Left lung (tissue), 10 donors: ENCODE results near the gene GRID1. TPM values are rescaled to one million over a fixed set of nuclear protein-coding genes. Genes with fewer than 3 reads are reported as not detected.

Experiments
- ATAC-seq: fragments of 200-7000 bp; cut with Tn5 transposase; one replicate; pipeline ENCODE4 v1.9.1; 2020; ENCODE audit warnings: moderate library complexity
- DNase-seq, 4 donors: peaks; one replicate each; pipeline ENCODE4 v3.0.0-alpha.2; 2013 to 2020
- H3K27ac ChIP-seq, 2 donors: fragments of 200-600 bp; sonication (generic) in 1 of 2; one replicate each; pipeline versions ENCODE4 v1.5.0 to v1.8.0; 2020 to 2021
- H3K27me3 ChIP-seq, 2 donors: fragments of 200-600 bp; sonication (generic) in 1 of 2; one replicate each; pipeline versions ENCODE4 v1.5.0 to v1.8.0; 2020 to 2021
- H3K36me3 ChIP-seq, 2 donors: fragments of 200-600 bp; sonication (generic) in 1 of 2; one replicate each; pipeline versions ENCODE4 v1.5.0 to v1.8.0; 2020 to 2021
- H3K4me1 ChIP-seq, 2 donors: fragments of 200-600 bp; one replicate each; pipeline ENCODE4 v1.8.0; 2021
- H3K4me3 ChIP-seq, 2 donors: fragments of 200-600 bp; sonication (generic) in 1 of 2; one replicate each; pipeline versions ENCODE4 v1.5.0 to v1.8.0; 2020 to 2021; ENCODE audit warnings: mild to moderate bottlenecking in 1 of 2
- H3K9me3 ChIP-seq, 2 donors: fragments of 200-600 bp; sonication (generic) in 1 of 2; one replicate each; pipeline versions ENCODE4 v1.5.0 to v1.8.0; 2020 to 2021
- intact Hi-C, 2 donors: fragments of 100-400 bp; cut with DNase I; formaldehyde crosslinking; loops; one replicate each; pipeline versions ENCODE4 v1.11.2 to v1.14.2; 2022
- polyA plus RNA-seq, 6 donors: library from polyadenylated mRNA; unstranded; fragments of 120-200 nt; gene quantifications; one replicate each; pipeline ENCODE4 v1.2.1, GENCODE V29; 2013; ENCODE audit not compliant: insufficient read length in 6 of 6
- total RNA-seq, 2 donors: library from RNA; stranded (reverse); fragmentation: NEBNext Ultra II Directional; extraction: Animal tissue kit (Norgen Biotek cat#: 25700); gene quantifications; one replicate each; pipeline ENCODE4 v1.2.1, GENCODE V29; 2021
- TF ChIP-seq, protein P1 (sequence below), 2 donors: fragments of 200-600 bp; sonication (generic) in 1 of 2; IDR thresholded peaks; one replicate each; pipeline versions ENCODE4 v1.5.0 to v1.8.0; 2021; ENCODE audit warnings: antibody characterized with exemption in 2 of 2
- donor health status: DM: no; HTN: yes; CAD: no.
- donor health status: DM: no; HTN: no; CAD: no.

Gene GRID1
- total and polyA plus RNA-seq, 8 donors = 0.81 to 2.6 (median 1.2) TPM

DNA sequence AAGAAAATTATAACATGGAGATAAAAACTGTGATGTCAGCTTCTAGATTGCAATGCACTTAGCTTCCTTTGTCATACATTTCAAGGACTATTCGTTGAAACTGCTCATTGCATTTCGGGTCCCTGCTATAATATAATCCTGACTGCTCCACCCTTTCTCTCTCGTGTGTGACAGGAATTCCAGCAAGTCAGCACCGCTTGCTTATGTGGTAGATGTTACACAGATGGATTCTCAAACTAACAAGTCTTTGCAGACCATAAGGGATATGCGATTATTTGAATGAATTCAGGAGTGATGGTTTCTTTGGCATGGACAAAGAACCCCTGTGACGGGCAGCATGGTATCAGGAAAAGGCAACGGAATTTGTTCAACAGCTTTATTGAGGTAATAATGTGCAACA lies 184.0 kb downstream of the GRID1 start:
- ATAC-seq (no peak), DNase-seq (no peak)
- TF ChIP-seq, protein P1, sequence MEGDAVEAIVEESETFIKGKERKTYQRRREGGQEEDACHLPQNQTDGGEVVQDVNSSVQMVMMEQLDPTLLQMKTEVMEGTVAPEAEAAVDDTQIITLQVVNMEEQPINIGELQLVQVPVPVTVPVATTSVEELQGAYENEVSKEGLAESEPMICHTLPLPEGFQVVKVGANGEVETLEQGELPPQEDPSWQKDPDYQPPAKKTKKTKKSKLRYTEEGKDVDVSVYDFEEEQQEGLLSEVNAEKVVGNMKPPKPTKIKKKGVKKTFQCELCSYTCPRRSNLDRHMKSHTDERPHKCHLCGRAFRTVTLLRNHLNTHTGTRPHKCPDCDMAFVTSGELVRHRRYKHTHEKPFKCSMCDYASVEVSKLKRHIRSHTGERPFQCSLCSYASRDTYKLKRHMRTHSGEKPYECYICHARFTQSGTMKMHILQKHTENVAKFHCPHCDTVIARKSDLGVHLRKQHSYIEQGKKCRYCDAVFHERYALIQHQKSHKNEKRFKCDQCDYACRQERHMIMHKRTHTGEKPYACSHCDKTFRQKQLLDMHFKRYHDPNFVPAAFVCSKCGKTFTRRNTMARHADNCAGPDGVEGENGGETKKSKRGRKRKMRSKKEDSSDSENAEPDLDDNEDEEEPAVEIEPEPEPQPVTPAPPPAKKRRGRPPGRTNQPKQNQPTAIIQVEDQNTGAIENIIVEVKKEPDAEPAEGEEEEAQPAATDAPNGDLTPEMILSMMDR (IDR thresholded peaks at IDR 0.05) = no peak
- no peak overlapping the region for H3K27ac ChIP-seq
- no peaks in the 10 kb centered on the region for H3K36me3 ChIP-seq
- no peaks in the 10 kb centered on the region for H3K9me3 ChIP-seq
- H3K4me1 ChIP-seq = no peaks in the 10 kb centered on the region
- intact Hi-C loops = no loop called here
- H3K4me3 ChIP-seq = no peak overlapping the region
- peaks cover 0 to 6% of the 10 kb centered on the region in 2 donors for H3K27me3 ChIP-seq

DNA sequence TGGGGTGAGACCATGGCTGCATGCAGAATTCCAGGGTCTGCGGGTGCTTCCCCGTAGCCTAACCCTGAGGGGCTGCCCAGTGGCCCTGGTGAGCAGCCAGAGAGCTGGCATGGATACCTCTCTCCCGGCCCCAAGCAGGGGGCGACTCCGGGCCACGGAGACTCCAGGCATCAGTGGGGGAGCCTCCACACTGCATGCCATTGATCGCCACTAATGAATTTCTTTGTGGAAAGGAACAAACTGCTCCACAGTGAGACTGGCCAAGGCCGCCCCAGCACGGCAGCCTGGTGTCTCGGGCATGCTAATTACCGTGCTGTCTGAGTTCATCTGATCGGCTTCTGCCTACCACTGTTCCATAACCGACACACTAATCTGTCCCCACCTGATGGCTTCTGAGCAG lies 184.4 kb downstream of the GRID1 start:
- intact Hi-C loops = no loop called here
- Histone ChIP-seq H3K4me1 (no peaks in the 10 kb centered on the region), H3K36me3 (no peaks in the 10 kb centered on the region), H3K27ac (no peak overlapping the region), H3K9me3 (no peaks in the 10 kb centered on the region), H3K4me3 (no peak overlapping the region), H3K27me3 (peaks cover 0 to 6% of the 10 kb centered on the region in 2 donors)
- TF ChIP-seq, protein P1 (IDR thresholded peaks at IDR 0.05) = no peak
- no peak for ATAC-seq
- no peak for DNase-seq

DNA sequence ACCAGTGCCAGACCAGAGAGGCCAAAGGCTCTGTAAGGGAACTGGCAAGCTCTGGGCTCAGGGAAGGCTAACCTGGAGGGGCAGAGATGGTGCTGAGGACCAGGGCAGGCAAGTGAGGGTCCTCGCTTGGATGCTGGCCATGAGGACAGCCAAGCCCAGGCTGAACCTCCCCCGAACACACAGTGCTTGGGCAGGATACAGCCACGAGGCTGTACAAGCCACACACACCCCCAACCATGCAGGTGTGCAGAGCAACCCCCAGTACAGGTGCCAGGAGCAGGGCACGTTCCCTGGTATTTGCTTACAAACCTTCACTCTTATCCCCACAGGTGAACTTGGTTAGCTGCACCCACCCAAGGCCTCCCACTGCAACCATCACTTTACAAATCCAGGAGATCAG lies 185.7 kb downstream of the GRID1 start:
- no peaks in the 10 kb centered on the region for H3K4me1 ChIP-seq
- DNase-seq = no peak
- no peaks in the 10 kb centered on the region for H3K36me3 ChIP-seq
- peaks cover 0 to 6% of the 10 kb centered on the region in 2 donors for H3K27me3 ChIP-seq
- H3K9me3 ChIP-seq = no peaks in the 10 kb centered on the region
- H3K4me3 ChIP-seq = no peak overlapping the region
- ATAC-seq = no peak
- no peak overlapping the region for H3K27ac ChIP-seq
- intact Hi-C loops = no loop called here
- TF ChIP-seq, protein P1 (IDR thresholded peaks at IDR 0.05) = no peak

DNA sequence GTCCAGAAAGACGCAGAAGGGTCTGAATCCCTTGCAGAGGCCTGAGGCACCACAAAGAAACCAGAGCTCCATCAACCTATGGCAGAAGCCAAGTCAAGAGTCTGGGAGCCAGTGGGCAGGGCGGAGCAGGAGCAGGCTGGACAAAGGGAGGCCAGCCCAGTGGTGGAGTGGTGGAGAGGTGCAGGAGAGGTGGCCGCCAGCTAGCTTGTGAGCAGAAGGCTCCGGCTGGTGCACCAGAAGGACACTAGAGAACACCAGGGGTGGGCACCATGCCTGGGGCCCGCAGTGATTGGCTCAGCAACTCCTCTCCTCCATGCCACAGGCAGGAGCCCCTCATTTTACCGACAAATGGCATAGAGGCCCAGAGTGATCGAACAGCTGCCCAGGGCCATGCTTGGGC lies 186.6 kb downstream of the GRID1 start:
- ATAC-seq (no peak), DNase-seq (no peak)
- H3K4me3 ChIP-seq = no peak overlapping the region
- peaks cover 0 to 6% of the 10 kb centered on the region in 2 donors for H3K27me3 ChIP-seq
- TF ChIP-seq, protein P1 (IDR thresholded peaks at IDR 0.05) = no peak
- no peaks in the 10 kb centered on the region for H3K4me1 ChIP-seq
- H3K9me3 ChIP-seq = no peaks in the 10 kb centered on the region
- intact Hi-C loops = no loop called here
- no peaks in the 10 kb centered on the region for H3K36me3 ChIP-seq
- no peak overlapping the region for H3K27ac ChIP-seq

DNA sequence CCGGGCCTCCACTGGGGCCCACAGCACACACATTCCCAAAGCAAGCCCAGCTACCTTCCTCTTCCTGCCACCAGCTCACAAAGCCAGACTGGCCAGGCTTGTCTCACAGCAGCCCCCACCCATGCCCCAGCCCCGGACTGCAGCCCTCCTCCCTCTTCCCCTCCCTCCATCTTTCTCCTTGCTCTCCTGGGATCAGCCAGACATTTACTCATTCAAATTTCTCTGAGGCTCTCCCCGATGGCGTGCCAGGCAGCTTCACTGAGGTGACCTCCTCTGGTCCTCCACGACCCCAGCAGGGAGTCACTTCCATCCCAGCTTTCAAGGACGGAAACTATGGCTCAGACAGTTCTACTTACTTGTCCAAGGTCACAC lies 187.5 kb downstream of the GRID1 start:
- peaks cover 0 to 6% of the 10 kb centered on the region in 2 donors for H3K27me3 ChIP-seq
- DNase-seq = no peak
- H3K9me3 ChIP-seq = no peaks in the 10 kb centered on the region
- TF ChIP-seq, protein P1 (IDR thresholded peaks at IDR 0.05) = no peak
- no peaks in the 10 kb centered on the region for H3K4me1 ChIP-seq
- no peak overlapping the region for H3K4me3 ChIP-seq
- ATAC-seq = no peak
- H3K36me3 ChIP-seq = no peaks in the 10 kb centered on the region
- intact Hi-C loops = no loop called here
- H3K27ac ChIP-seq = no peak overlapping the region
